IPS-18c (cell line): ENCODE results near the gene EEF1A2.
A peak's percentile ranks its signal among the peaks of the same experiment; 100 is the strongest.

ENCODE experiments used
- H3K4me3 ChIP-seq: 2 replicates; pipeline ENCODE4 v1.7.0; 2013; ENCODE audit warnings: low read depth, mild to moderate bottlenecking, low read length, moderate library complexity; ENCODE audit not compliant: insufficient read depth
- H3K9me3 ChIP-seq: one replicate; pipeline ENCODE4 v1.6.1; 2013; ENCODE audit warnings: mild to moderate bottlenecking, low read length, moderate library complexity; ENCODE audit not compliant: control insufficient read depth, insufficient read depth

The EEF1A2 gene

GRCh38 chr20:63495741-63496595 is 2.9 kb downstream of the EEF1A2 start:
- Histone ChIP-seq H3K9me3 (peaks cover 2% of the 10 kb centered on the region), H3K4me3 (peak overlapping the region; percentile 20; the same call in 1 of the 2 replicates)

GRCh38 chr20:63495167-63495720 is 3.6 kb downstream of the EEF1A2 start:
- Histone ChIP-seq H3K4me3 (no peak overlapping the region), H3K9me3 (peaks cover 2% of the 10 kb centered on the region)

- Histone ChIP-seq H3K9me3 (peaks cover 2% of the 10 kb centered on the region), H3K4me3 (no peak overlapping the region)
These were observed 4.3 kb downstream of the EEF1A2 start for GRCh38 chr20:63494420-63495166.

GRCh38 chr20:63494084-63494419 is 4.8 kb downstream of the EEF1A2 start:
- H3K9me3 ChIP-seq: peaks cover 2% of the 10 kb centered on the region
- H3K4me3 ChIP-seq: no peak overlapping the region

GRCh38 chr20:63493563-63494020 is 5.3 kb downstream of the EEF1A2 start:
- H3K9me3 ChIP-seq: peaks cover 2% of the 10 kb centered on the region
- H3K4me3 ChIP-seq: no peak overlapping the region

- peaks cover 2% of the 10 kb centered on the region for H3K9me3 ChIP-seq
- no peak overlapping the region for H3K4me3 ChIP-seq
These were observed 5.9 kb downstream of the EEF1A2 start for GRCh38 chr20:63492982-63493381.

GRCh38 chr20:63492518-63492917 is 6.4 kb downstream of the EEF1A2 start:
- no peak overlapping the region for H3K4me3 ChIP-seq
- H3K9me3 ChIP-seq: peaks cover 2% of the 10 kb centered on the region

GRCh38 chr20:63491635-63492230 is 7.2 kb downstream of the EEF1A2 start:
- no peak overlapping the region for H3K4me3 ChIP-seq
- H3K9me3 ChIP-seq: peaks cover 2% of the 10 kb centered on the region

GRCh38 chr20:63491078-63491477 is 7.8 kb downstream of the EEF1A2 start:
- H3K9me3 ChIP-seq: peaks cover 2% of the 10 kb centered on the region
- no peak overlapping the region for H3K4me3 ChIP-seq

GRCh38 chr20:63490416-63490815 is 8.5 kb downstream of the EEF1A2 start:
- Histone ChIP-seq H3K4me3 (no peak overlapping the region), H3K9me3 (peaks cover 2% of the 10 kb centered on the region)

GRCh38 chr20:63488315-63489251 is 10.3 kb downstream of the EEF1A2 start:
- Histone ChIP-seq H3K4me3 (peak overlapping the region; percentile 28), H3K9me3 (no peaks in the 10 kb centered on the region)

GRCh38 chr20:63487781-63488241 is 11.1 kb downstream of the EEF1A2 start:
- H3K4me3 ChIP-seq: no peak overlapping the region
- no peaks in the 10 kb centered on the region for H3K9me3 ChIP-seq

GRCh38 chr20:63487116-63487764 is 11.6 kb downstream of the EEF1A2 start:
- no peaks in the 10 kb centered on the region for H3K9me3 ChIP-seq
- no peak overlapping the region for H3K4me3 ChIP-seq

- H3K4me3 ChIP-seq: no peak overlapping the region
- no peaks in the 10 kb centered on the region for H3K9me3 ChIP-seq
These were observed 12.5 kb downstream of the EEF1A2 start for GRCh38 chr20:63486300-63486855.

- Histone ChIP-seq H3K4me3 (no peak overlapping the region), H3K9me3 (no peaks in the 10 kb centered on the region)
These were observed 14.1 kb downstream of the EEF1A2 start for GRCh38 chr20:63484651-63485403.
